HK-2 (cell line): ENCODE data around the gene AGBL5.
"Not testable (repeated sequence)": the region's sequence is repeated elsewhere in the genome, so short reads cannot be mapped to it uniquely, and the experiment has no call there.

Experiments used
- DNase-seq: peaks from one replicate; pipeline ENCODE4 v3.0.0-alpha.2; 2018; ENCODE audit not compliant: unreplicated experiment

AGBL5 gene

DNA sequence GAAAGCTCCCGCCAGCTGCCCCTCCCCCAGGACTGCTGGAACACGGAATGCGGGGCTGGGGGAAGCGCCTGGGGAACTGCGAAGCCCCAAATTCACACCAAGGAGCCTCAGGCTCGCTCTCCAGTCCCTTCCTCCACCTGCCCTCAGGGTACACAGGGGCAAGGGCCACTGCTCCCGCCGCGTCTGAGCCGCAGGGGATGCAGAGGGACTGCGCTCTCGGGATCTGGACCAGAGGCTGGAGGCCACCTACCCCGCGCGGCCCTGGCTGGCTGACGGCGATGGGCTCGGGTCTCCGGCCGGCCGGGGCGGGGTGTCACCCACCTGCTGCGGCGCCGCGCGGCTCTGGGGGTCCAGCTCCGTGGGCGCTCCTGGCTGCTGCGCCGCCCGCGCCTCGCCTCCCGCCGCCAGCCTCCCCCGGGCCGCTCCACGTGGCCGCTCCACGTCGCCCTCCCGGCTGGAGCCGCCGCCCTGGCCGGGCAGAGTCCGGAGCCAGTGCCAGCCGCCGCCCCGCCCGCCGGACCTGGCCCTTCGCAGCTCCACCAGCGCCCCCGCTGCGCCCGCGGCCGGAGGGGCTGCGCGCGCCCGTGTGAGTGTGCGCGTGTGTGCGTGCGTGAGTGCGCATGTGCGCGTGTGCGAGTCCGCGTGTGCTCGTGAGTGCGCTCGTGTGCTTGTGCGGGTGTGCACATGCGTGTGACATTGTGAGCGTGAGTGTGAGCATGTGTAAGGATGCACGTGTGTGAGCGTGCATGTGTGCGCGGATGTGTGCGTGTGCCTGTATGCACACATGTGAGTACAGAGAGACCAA lies 67.3 kb downstream of the AGBL5 start, which contains the start of gene CGREF1:
Gene CGREF1, minus strand, starts transcription at position 604 of the 805 bp plus-strand sequence. CDS start 14,762 bp downstream, outside the sequence.
- peak; percentile 30 for DNase-seq

DNA sequence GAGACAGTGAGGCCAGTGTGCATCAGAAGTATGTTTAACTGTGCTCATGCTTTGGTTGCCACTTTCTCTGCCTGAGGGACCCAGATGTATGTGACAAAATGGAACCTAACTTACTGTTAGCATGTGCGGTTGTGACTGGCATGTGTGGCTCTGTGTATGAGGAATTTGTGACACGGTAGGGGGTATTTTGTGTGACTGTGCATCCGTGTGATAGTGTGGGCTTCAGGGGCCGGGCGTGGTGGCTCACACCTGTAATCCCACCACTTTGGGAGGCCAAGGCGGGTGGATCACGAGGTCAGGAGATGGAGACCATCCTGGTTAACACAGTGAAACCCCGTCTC lies 67.8 kb downstream of the AGBL5 start:
- not testable (repeated sequence) for DNase-seq
